ENCODE data around the gene GP1BB. TPM values are rescaled to one million over a fixed set of nuclear protein-coding genes. Genes with fewer than 3 reads are reported as not detected.

GP1BB gene
- total RNA-seq, 1 donor from 2014 or later = 2.4 TPM

GRCh38 chr22:19770349-19771220 is 47.2 kb downstream of the GP1BB start:
- no peak for DNase-seq (ENCODE audit: extremely low spot score, unreplicated experiment)
- H3K4me3 Mint-ChIP-seq = no peak overlapping the region
- H3K9me3 Mint-ChIP-seq = no peaks in the 10 kb centered on the region
- H3K27me3 Mint-ChIP-seq = peaks cover 76% of the 10 kb centered on the region
- TF ChIP-seq CTCF (conservative IDR thresholded peaks at IDR 0.05) = no peak
- H3K36me3 Mint-ChIP-seq = no peaks in the 10 kb centered on the region
- no peak overlapping the region for H3K27ac Mint-ChIP-seq
- no peaks in the 10 kb centered on the region for H3K4me1 Mint-ChIP-seq (ENCODE audit: unreplicated experiment)

- H3K27me3 Mint-ChIP-seq = peaks cover 73% of the 10 kb centered on the region
- no peaks in the 10 kb centered on the region for H3K36me3 Mint-ChIP-seq
- no peak for TF ChIP-seq CTCF (conservative IDR thresholded peaks at IDR 0.05)
- DNase-seq (ENCODE audit: extremely low spot score, unreplicated experiment) = no peak
- no peaks in the 10 kb centered on the region for H3K9me3 Mint-ChIP-seq
- no peak overlapping the region for H3K27ac Mint-ChIP-seq
- H3K4me1 Mint-ChIP-seq (ENCODE audit: unreplicated experiment) = no peaks in the 10 kb centered on the region
- no peak overlapping the region for H3K4me3 Mint-ChIP-seq
Observed at GRCh38 chr22:19772422-19772672, 49.0 kb downstream of the GP1BB start.

GRCh38 chr22:19772673-19773469 is 49.5 kb downstream of the GP1BB start:
- peaks cover 67% of the 10 kb centered on the region for H3K27me3 Mint-ChIP-seq
- DNase-seq (ENCODE audit: extremely low spot score, unreplicated experiment) = no peak

GRCh38 chr22:19773470-19774040 is 50.2 kb downstream of the GP1BB start:
- Mint-ChIP-seq H3K9me3 (no peaks in the 10 kb centered on the region), H3K36me3 (no peaks in the 10 kb centered on the region), H3K27me3 (peaks cover 61% of the 10 kb centered on the region), H3K27ac (no peak overlapping the region), H3K4me1 (ENCODE audit: unreplicated experiment) (no peaks in the 10 kb centered on the region), H3K4me3 (no peak overlapping the region)
- no peak for DNase-seq (ENCODE audit: extremely low spot score, unreplicated experiment)
- no peak for TF ChIP-seq CTCF (conservative IDR thresholded peaks at IDR 0.05)

More at GRCh38 chr22:19772673-19773469, 49.5 kb downstream of the GP1BB start:
- H3K36me3 Mint-ChIP-seq = no peaks in the 10 kb centered on the region
- TF ChIP-seq CTCF (conservative IDR thresholded peaks at IDR 0.05) = no peak
- H3K27ac Mint-ChIP-seq = no peak overlapping the region
- H3K4me1 Mint-ChIP-seq (ENCODE audit: unreplicated experiment) = no peaks in the 10 kb centered on the region
- no peak overlapping the region for H3K4me3 Mint-ChIP-seq
- H3K9me3 Mint-ChIP-seq = no peaks in the 10 kb centered on the region

Other genes starting within 250 kb of the GP1BB start
- 52.4 and 56.1 TPM in 2 replicates for gene UFD1, start 244.3 kb upstream of the GP1BB start, total RNA-seq (ENCODE audit: low replicate concordance)
- gene CDC45, start 243.6 kb upstream of the GP1BB start, total RNA-seq (ENCODE audit: low replicate concordance) = 10.6 and 19.0 TPM in 2 replicates
- 1.00 and 2.2 TPM in 2 replicates for gene CLDN5, start 199.1 kb upstream of the GP1BB start, total RNA-seq (ENCODE audit: low replicate concordance)
- 45.7 and 54.6 TPM in 2 replicates for gene SEPTIN5, start 9.0 kb upstream of the GP1BB start, total RNA-seq (ENCODE audit: low replicate concordance)
- 2.4 and 3.4 TPM in 2 replicates for gene TBX1, start 37.2 kb downstream of the GP1BB start, total RNA-seq (ENCODE audit: low replicate concordance)
- 7.5 and 7.7 TPM in 2 replicates for gene GNB1L, start 131.3 kb downstream of the GP1BB start, total RNA-seq (ENCODE audit: low replicate concordance)
- gene RTL10, start 131.3 kb downstream of the GP1BB start, total RNA-seq (ENCODE audit: low replicate concordance) = 28.8 and 39.1 TPM in 2 replicates
- 87.2 and 87.4 TPM in 2 replicates for gene COMT, start 218.2 kb downstream of the GP1BB start, total RNA-seq (ENCODE audit: low replicate concordance)
- gene TXNRD2, start 218.3 kb downstream of the GP1BB start, total RNA-seq (ENCODE audit: low replicate concordance) = 13.2 and 25.1 TPM in 2 replicates

Data from type B pancreatic cell (in vitro differentiated cells).